Astrocyte of the cerebellum (primary cell): ENCODE results near the gene PDE4B.
"Not testable (repeated sequence)": the region's sequence is repeated elsewhere in the genome, so short reads cannot be mapped to it uniquely, and the experiment has no call there.

Source experiments
- DNase-seq: peaks from one replicate; pipeline ENCODE4 v3.0.0-alpha.2; 2011; ENCODE audit warnings: low read depth
- H3K4me3 ChIP-seq: 2 replicates; pipeline ENCODE4 v1.5.1; 2011; ENCODE audit warnings: mild to moderate bottlenecking, low read depth, low read length, moderate library complexity
- CTCF ChIP-seq: IDR thresholded peaks from 2 replicates; pipeline ENCODE4 v1.5.1; 2012; ENCODE audit warnings: low read length, low read depth, moderate library complexity, mild to moderate bottlenecking; ENCODE audit errors: missing control alignments
- in situ Hi-C: cut with HindIII; loops from 2 replicates; pipeline ENCODE4 v1.10.0; 2017; ENCODE audit warnings: low sequenced_read_pairs

The PDE4B gene

GRCh38 chr1:65965112-65965996 is 172.7 kb downstream of the PDE4B start:
- DNase-seq = no peak
- in situ Hi-C loops = loop anchor here (25.0 kb wide), 1 partner anchor 272 kb away; no protein-coding TSS in a partner anchor
- H3K4me3 ChIP-seq = no peak overlapping the region
- TF ChIP-seq CTCF = no peak

- DNase-seq, H3K4me3 ChIP-seq: not testable (repeated sequence)
- in situ Hi-C loops = loop anchor here (25.0 kb wide), 1 partner anchor 270 kb away; no protein-coding TSS in a partner anchor
These were observed 174.8 kb downstream of the PDE4B start for GRCh38 chr1:65967492-65967891.

GRCh38 chr1:65971547-65971946 is 178.9 kb downstream of the PDE4B start:
- in situ Hi-C loops = loop anchor here (25.0 kb wide), 1 partner anchor 266 kb away; no protein-coding TSS in a partner anchor
- TF ChIP-seq CTCF = no peak
- DNase-seq = no peak
- H3K4me3 ChIP-seq = no peak overlapping the region

GRCh38 chr1:65975708-65976107 is 183.0 kb downstream of the PDE4B start:
- no peak for TF ChIP-seq CTCF
- in situ Hi-C loops = no loop called here
- no peak for DNase-seq
- no peak overlapping the region for H3K4me3 ChIP-seq

GRCh38 chr1:65979136-65980044 is 186.7 kb downstream of the PDE4B start:
- in situ Hi-C loops = no loop called here
- no peak overlapping the region for H3K4me3 ChIP-seq
- TF ChIP-seq CTCF = no peak
- DNase-seq = peak; percentile 62

- DNase-seq = no peak
- in situ Hi-C loops = no loop called here
- no peak for TF ChIP-seq CTCF
- H3K4me3 ChIP-seq = no peak overlapping the region
These were observed 187.5 kb downstream of the PDE4B start for GRCh38 chr1:65980237-65980636.
